NCI-H2227 (cell line): ENCODE data around the gene TMEM204.
A peak's percentile ranks its signal among the peaks of the same experiment; 100 is the strongest.

Experiments
- DNase-seq: peaks from one replicate; lab custom pipeline; 2025; ENCODE audit not compliant: unreplicated experiment; lab: John Stamatoyannopoulos, UW

TMEM204 gene

DNA sequence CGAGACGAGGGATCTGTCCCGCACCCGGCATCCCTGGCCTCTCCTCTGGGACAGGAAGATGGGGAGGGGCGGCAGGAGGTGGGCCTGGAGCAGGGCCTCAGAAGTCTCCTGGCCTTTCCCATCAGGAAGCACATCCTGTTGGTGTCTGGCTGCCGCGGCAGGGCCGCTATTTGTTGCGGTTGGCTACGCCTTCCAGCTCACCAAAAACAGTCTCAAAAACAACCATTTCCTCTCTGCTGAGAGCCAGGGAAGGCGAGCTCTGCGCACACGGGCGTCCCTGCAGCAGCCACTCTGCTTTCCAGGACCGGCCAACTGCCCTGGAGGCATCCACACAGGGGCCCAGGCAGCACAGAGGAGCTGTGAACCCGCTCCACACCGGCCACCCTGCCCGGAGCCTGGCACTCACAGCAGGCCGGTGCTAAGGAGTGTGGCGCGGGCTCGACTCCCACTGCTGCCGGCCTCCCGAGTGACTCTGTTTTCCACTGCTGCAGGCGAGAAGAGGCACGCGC, at the start of gene TMEM204:
Gene TMEM204, plus strand, starts transcription at position 224 of the 509 bp plus-strand sequence. CDS start 610 bp downstream, outside the sequence.
- no peak for DNase-seq

GRCh38 chr16:1485847-1486496, 47.5 kb upstream of the TMEM204 start:
- DNase-seq = no peak

DNA sequence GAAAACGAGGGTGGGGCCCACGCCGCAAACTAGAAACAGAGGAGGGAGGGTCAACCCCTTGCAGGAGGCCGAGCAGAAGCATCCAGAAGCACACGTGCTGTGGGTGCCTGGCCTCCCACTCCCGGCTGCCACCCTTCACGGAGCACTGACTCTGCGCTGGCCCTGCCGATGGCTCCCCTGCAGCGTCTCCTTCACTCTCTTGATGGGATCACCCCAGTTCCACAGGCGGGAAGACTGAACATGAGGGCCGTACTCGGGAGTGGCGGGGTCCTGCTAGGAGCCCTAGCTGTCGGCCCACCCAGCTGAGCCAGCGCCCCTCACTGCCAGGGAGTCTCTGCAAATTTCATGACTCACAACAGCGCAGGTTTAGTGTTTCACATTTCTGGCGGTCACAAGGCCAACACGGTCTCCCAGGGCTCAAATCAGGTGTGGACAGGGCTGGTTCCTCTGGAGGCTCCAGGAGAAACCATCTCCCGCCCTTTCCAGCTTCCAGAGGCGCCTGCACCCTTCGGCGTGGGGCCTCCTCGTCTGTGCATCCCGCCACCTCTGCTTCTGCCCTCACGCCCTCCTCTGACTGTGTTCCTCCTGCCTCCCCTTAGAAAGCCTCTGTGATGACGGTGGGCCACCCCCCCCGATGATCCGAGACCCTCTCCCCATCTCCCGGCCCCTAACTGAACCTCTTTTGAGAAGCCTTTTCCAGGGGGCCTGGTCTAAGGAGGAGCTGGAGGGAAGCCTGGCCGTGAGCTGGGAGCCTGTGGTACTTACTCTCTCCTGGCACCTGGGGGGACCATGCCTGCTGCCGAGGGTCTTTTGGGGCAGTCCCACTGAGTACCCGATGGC, 46.7 kb upstream of the TMEM204 start:
- no peak for DNase-seq

- no peak for DNase-seq
Observed at GRCh38 chr16:1487395-1488053, 45.9 kb upstream of the TMEM204 start.

- DNase-seq = no peak
Observed at GRCh38 chr16:1488054-1488601, 45.3 kb upstream of the TMEM204 start.

GRCh38 chr16:1488619-1489018, 44.8 kb upstream of the TMEM204 start, which contains the start of gene PTX4:
TSS of gene PTX4 (minus strand) at chr16:1488944. CDS start at chr16:1488909, 35 bp downstream.
- DNase-seq = no peak

GRCh38 chr16:1489077-1489476, 44.4 kb upstream of the TMEM204 start:
- DNase-seq = no peak

DNA sequence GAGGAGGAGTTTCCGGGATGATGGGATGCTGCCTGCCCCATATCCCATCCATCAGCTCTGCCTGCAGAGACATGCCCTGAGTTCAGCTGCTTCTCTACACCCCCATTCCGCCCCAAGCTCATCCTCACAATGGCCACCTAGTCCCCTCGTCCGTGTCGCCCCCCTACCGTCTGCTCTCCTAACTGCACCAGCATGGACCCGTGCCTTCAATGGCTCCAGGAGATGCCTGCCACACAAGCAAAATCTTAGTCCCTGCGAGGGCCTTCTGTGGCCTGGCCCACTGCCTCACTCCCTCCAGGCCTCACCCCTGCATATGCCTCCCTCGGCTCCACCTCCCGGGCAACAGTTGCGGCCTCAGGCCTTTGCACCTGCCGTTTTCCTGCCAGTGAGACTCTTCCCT, 42.1 kb upstream of the TMEM204 start:
- no peak for DNase-seq

GRCh38 chr16:1492082-1492922, 41.2 kb upstream of the TMEM204 start:
- DNase-seq = no peak

GRCh38 chr16:1492923-1493745, 40.3 kb upstream of the TMEM204 start, which contains the start of gene TELO2:
TSS of gene TELO2 (plus strand) at chr16:1493360. CDS start at chr16:1494282, 922 bp downstream.
- DNase-seq = peak; percentile 91

DNA sequence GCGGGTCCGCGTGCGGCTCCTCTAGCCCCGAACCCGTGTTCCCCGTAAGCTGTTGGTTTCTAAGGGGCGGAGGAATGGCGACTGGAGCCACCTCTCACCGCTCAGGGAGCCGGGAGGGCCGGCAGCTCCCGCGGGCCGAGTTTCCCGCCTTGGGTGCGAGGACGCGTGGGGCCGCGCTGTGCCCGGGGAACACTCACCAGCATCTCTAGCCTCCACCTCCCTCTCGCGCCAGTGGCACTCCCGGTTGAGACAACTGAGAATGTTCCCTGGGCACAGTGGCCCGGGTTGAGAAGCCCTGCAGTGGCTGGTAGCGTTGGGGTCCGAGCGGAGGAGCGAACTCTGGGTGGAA, 39.7 kb upstream of the TMEM204 start:
- peak; percentile 56 for DNase-seq

DNA sequence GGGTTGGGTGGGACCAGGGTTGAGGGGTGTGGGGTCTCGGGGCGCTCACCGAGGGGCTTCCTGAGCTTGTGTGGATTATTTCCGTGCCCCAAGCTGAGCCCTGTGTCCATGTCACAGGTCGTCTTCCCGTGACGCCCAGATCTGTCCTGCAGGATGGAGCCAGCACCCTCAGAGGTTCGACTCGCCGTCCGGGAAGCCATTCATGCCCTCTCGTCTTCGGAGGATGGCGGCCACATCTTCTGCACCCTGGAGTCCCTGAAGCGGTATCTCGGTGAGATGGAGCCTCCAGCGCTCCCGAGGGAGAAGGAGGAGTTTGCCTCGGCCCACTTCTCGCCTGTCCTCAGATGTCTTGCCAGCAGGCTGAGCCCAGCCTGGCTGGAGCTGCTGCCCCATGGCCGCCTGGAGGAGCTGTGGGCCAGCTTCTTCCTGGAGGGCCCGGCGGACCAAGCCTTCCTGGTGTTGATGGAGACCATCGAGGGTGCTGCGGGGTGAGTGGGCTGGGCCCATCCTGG, 39.3 kb upstream of the TMEM204 start:
- DNase-seq = peak; percentile 74

DNA sequence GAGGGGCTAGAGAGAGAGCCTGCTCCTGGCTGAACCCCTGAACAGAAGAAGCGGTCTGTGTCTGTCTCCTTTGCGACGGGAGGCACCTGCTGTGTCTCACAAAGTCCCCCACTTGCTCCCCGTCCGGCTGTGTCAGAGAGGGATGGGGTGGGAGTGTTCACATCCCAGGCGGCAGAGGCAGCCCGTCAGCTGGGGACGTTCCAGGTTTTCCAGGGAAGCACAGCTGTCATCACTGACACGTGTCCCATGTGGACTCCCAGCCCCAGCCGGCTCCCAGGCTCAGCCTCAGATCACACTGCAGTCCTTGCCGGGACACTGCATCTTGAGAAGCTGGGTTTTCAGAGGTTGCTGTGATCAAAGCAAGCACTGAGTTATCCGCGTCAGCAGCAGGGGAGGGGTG, 38.8 kb upstream of the TMEM204 start:
- no peak for DNase-seq

GRCh38 chr16:1495211-1495888, 38.1 kb upstream of the TMEM204 start:
- no peak for DNase-seq

- no peak for DNase-seq
Observed at GRCh38 chr16:1495889-1496262, 37.6 kb upstream of the TMEM204 start.

DNA sequence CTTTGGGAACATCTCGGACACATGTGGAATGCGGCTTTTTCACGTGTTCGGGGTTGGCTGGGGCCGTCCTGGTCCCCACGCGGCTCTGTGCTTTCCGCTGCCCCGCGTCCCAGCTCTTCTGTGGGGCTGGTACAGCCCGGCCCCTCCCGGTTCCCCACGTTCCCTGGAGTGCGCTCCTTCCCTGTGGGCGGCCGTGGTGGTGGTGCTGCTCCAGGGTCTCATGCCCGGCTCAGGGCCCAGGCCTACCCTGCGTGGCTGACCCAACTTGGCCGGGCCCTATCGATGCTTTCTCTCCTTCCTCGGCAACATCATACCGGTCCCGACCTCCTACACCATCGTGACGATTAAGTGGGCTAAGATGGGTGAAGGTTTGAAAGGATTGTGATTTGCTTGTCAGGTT, 37.0 kb upstream of the TMEM204 start:
- DNase-seq = no peak

DNA sequence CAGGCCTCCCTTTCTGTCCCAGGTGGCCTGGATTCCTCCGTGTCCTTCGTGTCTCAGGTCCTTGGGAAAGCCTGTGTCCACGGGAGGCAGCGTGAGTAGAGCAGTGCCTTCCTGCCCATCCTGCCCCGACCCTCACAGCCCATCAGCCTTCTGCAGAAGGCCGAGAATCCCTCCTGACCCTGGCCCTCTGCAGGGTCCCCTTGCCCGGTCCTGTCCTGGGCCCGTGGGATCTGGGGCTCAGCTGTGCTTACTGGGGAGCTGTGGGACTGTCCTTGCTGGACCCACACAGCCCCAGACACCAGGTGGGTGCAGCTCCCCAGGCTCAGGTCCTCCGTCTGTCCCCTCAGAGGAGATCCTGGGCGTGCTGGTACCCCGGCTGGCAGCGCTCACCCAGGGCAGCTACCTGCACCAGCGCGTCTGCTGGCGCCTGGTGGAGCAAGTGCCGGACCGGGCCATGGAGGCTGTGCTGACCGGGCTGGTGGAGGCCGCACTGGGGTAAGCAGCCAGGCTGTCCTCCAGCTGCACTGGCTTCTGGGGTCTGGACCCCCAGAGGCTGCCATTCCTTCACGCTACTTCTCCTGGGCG, 36.4 kb upstream of the TMEM204 start:
- DNase-seq = no peak

GRCh38 chr16:1498899-1499676, 34.4 kb upstream of the TMEM204 start:
- no peak for DNase-seq
